Left lung (tissue), 10 donors: Measurements from ENCODE around the gene PACC1. TPM values are rescaled to one million over a fixed set of nuclear protein-coding genes. Genes with fewer than 3 reads are reported as not detected.

Source experiments
- ATAC-seq: fragments of 200-7000 bp; cut with Tn5 transposase; one replicate; pipeline ENCODE4 v1.9.1; 2020; ENCODE audit warnings: moderate library complexity
- DNase-seq, 4 donors: peaks; one replicate each; pipeline ENCODE4 v3.0.0-alpha.2; 2013 to 2020
- H3K27ac ChIP-seq, 2 donors: fragments of 200-600 bp; sonication (generic) in 1 of 2; one replicate each; pipeline versions ENCODE4 v1.5.0 to v1.8.0; 2020 to 2021
- H3K27me3 ChIP-seq, 2 donors: fragments of 200-600 bp; sonication (generic) in 1 of 2; one replicate each; pipeline versions ENCODE4 v1.5.0 to v1.8.0; 2020 to 2021
- H3K36me3 ChIP-seq, 2 donors: fragments of 200-600 bp; sonication (generic) in 1 of 2; one replicate each; pipeline versions ENCODE4 v1.5.0 to v1.8.0; 2020 to 2021
- H3K4me1 ChIP-seq, 2 donors: fragments of 200-600 bp; one replicate each; pipeline ENCODE4 v1.8.0; 2021
- H3K4me3 ChIP-seq, 2 donors: fragments of 200-600 bp; sonication (generic) in 1 of 2; one replicate each; pipeline versions ENCODE4 v1.5.0 to v1.8.0; 2020 to 2021; ENCODE audit warnings: mild to moderate bottlenecking in 1 of 2
- H3K9me3 ChIP-seq, 2 donors: fragments of 200-600 bp; sonication (generic) in 1 of 2; one replicate each; pipeline versions ENCODE4 v1.5.0 to v1.8.0; 2020 to 2021
- intact Hi-C, 2 donors: fragments of 100-400 bp; cut with DNase I; formaldehyde crosslinking; loops; one replicate each; pipeline versions ENCODE4 v1.11.2 to v1.14.2; 2022
- polyA plus RNA-seq, 6 donors: library from polyadenylated mRNA; unstranded; fragments of 120-200 nt; gene quantifications; one replicate each; pipeline ENCODE4 v1.2.1, GENCODE V29; 2013; ENCODE audit not compliant: insufficient read length in 6 of 6
- total RNA-seq, 2 donors: library from RNA; stranded (reverse); fragmentation: NEBNext Ultra II Directional; extraction: Animal tissue kit (Norgen Biotek cat#: 25700); gene quantifications; one replicate each; pipeline ENCODE4 v1.2.1, GENCODE V29; 2021
- TF ChIP-seq, protein P1 (sequence below), 2 donors: fragments of 200-600 bp; sonication (generic) in 1 of 2; IDR thresholded peaks; one replicate each; pipeline versions ENCODE4 v1.5.0 to v1.8.0; 2021; ENCODE audit warnings: antibody characterized with exemption in 2 of 2
- donor health status: DM: no; HTN: yes; CAD: no.
- donor health status: DM: no; HTN: no; CAD: no.

Gene PACC1
- total and polyA plus RNA-seq, 8 donors: 7.2 to 11.6 (median 7.6) TPM

DNA sequence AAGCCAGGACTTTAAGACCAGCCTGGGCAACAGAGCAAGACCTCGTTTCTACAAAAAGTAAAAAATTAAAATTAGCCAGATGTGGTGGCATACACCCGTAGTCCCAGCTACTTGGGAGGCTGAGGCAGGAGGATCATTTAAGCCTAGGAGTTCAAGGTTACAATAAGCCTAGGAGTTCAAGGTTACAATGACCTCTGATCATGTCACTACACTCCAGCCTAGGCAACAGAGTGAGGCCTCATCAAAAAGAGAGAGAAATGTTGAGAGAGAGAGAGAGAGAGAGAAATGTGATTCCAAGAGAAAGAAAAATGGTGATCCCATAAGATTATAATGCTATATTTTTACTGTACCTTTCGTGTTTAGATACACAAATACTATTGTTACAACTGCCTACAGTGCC lies 60.2 kb downstream of the PACC1 start:
- TF ChIP-seq, protein P1, sequence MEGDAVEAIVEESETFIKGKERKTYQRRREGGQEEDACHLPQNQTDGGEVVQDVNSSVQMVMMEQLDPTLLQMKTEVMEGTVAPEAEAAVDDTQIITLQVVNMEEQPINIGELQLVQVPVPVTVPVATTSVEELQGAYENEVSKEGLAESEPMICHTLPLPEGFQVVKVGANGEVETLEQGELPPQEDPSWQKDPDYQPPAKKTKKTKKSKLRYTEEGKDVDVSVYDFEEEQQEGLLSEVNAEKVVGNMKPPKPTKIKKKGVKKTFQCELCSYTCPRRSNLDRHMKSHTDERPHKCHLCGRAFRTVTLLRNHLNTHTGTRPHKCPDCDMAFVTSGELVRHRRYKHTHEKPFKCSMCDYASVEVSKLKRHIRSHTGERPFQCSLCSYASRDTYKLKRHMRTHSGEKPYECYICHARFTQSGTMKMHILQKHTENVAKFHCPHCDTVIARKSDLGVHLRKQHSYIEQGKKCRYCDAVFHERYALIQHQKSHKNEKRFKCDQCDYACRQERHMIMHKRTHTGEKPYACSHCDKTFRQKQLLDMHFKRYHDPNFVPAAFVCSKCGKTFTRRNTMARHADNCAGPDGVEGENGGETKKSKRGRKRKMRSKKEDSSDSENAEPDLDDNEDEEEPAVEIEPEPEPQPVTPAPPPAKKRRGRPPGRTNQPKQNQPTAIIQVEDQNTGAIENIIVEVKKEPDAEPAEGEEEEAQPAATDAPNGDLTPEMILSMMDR (IDR thresholded peaks at IDR 0.05): no peak
- no peak overlapping the region for H3K4me3 ChIP-seq
- H3K36me3 ChIP-seq: peaks cover 11 to 86% of the 10 kb centered on the region in 2 donors
- intact Hi-C loops: no loop called here
- no peak for ATAC-seq
- no peaks in the 10 kb centered on the region for H3K4me1 ChIP-seq
- no peak overlapping the region for H3K27ac ChIP-seq
- DNase-seq: no peak
- H3K27me3 ChIP-seq: no peaks in the 10 kb centered on the region
- H3K9me3 ChIP-seq: no peaks in the 10 kb centered on the region

DNA sequence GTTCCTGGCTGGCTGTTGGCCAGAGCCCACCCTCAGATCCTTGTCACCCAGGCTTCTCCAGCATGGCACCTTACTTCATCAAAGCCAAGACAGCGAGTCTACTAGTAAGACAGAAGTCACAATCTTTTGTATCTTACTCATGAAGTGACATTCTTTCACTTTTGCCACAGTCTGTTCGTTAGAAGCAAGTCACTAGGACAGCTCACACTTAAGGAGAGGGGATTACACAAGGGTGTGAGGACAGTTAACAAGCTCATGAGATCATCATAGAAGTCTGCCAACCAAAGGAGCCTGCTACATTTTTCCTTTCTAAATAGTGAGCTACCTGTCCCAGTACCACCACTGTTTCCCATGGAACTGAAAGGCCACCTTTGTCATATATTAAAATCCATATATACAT lies 61.5 kb downstream of the PACC1 start:
- H3K9me3 ChIP-seq: no peaks in the 10 kb centered on the region
- intact Hi-C loops: no loop called here
- no peak overlapping the region for H3K4me3 ChIP-seq
- ATAC-seq (no peak), DNase-seq (no peak)
- TF ChIP-seq, protein P1 (IDR thresholded peaks at IDR 0.05): no peak
- no peaks in the 10 kb centered on the region for H3K27me3 ChIP-seq
- peaks cover 0 to 2% of the 10 kb centered on the region in 2 donors for H3K4me1 ChIP-seq
- no peak overlapping the region for H3K27ac ChIP-seq
- peaks cover 2 to 78% of the 10 kb centered on the region in 2 donors for H3K36me3 ChIP-seq

DNA sequence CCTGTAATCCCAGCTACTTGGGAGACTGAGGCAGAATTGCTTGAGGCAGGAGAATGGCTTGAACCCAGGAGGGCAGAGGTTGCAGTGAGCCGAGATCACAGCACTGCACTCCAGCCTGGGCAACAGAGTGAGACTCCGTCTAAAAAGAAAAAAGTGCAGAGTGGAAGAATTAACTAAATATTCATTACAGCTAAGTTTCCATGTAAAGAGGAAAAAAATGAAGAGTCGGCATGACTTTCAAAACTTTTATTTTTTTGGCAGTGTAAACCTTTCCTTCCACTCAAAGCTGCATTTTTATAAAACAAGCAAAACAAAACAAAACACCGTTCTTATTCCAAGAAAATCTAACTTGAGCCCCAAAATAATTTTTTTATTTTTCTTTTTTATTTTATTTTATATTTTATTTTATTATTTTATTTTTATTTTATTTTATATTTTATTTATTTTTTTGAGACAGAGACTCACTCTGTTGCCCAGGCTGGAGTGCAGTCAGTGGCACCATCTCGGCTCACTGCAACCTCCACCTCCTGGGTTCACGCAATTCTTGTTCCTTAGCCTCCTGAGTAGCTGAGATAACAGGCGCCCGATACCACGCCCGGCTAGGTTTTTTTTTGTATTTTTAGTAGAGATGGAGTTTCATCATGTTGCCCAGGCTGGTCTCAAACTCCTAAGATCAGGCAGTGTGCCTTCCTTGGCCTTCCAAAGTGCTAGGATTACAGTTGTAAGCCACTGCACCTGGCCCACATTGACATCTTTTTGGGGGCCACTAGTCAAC lies 62.9 kb downstream of the PACC1 start:
- no peak for ATAC-seq
- peaks cover 0 to 6% of the 10 kb centered on the region in 2 donors for H3K4me1 ChIP-seq
- no peak overlapping the region for H3K27ac ChIP-seq
- H3K27me3 ChIP-seq: no peaks in the 10 kb centered on the region
- TF ChIP-seq, protein P1 (IDR thresholded peaks at IDR 0.05): no peak
- H3K4me3 ChIP-seq: no peak overlapping the region
- intact Hi-C loops: no loop called here
- H3K36me3 ChIP-seq: peaks cover 0 to 75% of the 10 kb centered on the region in 2 donors
- H3K9me3 ChIP-seq: no peaks in the 10 kb centered on the region
- no peak for DNase-seq

DNA sequence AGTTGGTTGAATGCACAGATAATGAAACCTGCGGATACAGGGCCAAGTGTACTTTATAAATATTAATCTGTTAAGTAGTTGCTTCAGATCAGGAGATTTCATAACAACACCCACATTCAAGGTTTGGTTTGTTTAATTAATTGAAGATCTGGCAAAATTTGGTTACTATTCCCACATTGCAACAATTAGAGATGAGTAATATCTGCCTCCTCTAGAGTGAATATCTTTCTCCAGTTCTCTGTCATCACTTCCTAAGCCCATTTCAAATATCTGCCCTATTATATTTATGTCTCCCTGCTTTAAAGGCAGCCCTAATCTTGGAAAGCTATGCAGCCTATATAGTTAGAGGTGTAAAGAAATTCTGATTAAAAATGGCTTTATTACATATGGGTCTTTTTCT lies 68.1 kb downstream of the PACC1 start:
- TF ChIP-seq, protein P1 (IDR thresholded peaks at IDR 0.05): no peak
- H3K27me3 ChIP-seq: no peaks in the 10 kb centered on the region
- ATAC-seq (no peak), DNase-seq (no peak)
- H3K4me3 ChIP-seq: no peak overlapping the region
- no peak overlapping the region for H3K27ac ChIP-seq
- intact Hi-C loops: no loop called here
- peaks cover 0 to 6% of the 10 kb centered on the region in 2 donors for H3K4me1 ChIP-seq
- peaks cover 0 to 73% of the 10 kb centered on the region in 2 donors for H3K36me3 ChIP-seq
- no peaks in the 10 kb centered on the region for H3K9me3 ChIP-seq

DNA sequence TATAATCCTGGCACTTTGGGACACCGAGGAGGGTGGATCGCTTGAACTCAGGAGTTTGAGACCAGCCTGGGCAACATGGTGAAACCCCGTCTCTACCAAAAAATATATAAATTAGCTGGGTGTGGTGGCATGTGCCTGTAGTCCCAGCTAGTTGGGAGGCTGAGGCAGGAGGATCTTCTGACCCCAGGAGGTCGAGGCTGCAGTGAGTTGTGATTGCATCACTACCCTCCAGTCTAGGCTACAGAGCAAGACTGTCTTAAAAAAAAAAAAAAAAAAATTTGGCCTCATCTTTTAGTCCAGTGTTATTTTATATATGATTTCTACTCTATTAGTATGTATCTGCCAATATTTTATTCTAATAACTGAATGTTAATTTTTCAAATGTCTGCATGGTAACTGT lies 69.8 kb downstream of the PACC1 start:
- Histone ChIP-seq H3K4me3 (no peak overlapping the region), H3K36me3 (peaks cover 0 to 56% of the 10 kb centered on the region in 2 donors), H3K9me3 (no peaks in the 10 kb centered on the region), H3K27me3 (no peaks in the 10 kb centered on the region), H3K27ac (no peak overlapping the region), H3K4me1 (peaks cover 0 to 6% of the 10 kb centered on the region in 2 donors)
- intact Hi-C loops: no loop called here
- TF ChIP-seq, protein P1 (IDR thresholded peaks at IDR 0.05): no peak
- no peak for ATAC-seq
- DNase-seq: no peak
